Measurements from ENCODE around the gene AATK.

The AATK gene

GRCh38 chr17:81166033-81166492 lies at the start of gene AATK:
TSS of gene AATK (minus strand) at chr17:81166221. CDS start at chr17:81165992, 229 bp downstream.
- no peak for DNase-seq

- no peak for DNase-seq
These were observed 48.0 kb upstream of the AATK start for GRCh38 chr17:81213978-81214377.

- no peak for DNase-seq
These were observed 46.3 kb upstream of the AATK start for GRCh38 chr17:81212365-81212764.

GRCh38 chr17:81210868-81211267 lies 44.8 kb upstream of the AATK start:
- no peak for DNase-seq

GRCh38 chr17:81210466-81210865 lies 44.4 kb upstream of the AATK start:
- DNase-seq: no peak

- no peak for DNase-seq
These were observed 43.1 kb upstream of the AATK start for GRCh38 chr17:81209141-81209540.

GRCh38 chr17:81208651-81209050 lies 42.6 kb upstream of the AATK start:
- DNase-seq: no peak

- no peak for DNase-seq
These were observed 41.9 kb upstream of the AATK start for GRCh38 chr17:81207610-81208581.

- DNase-seq: no peak
These were observed 40.6 kb upstream of the AATK start for GRCh38 chr17:81206657-81207056.

- no peak for DNase-seq
These were observed 40.1 kb upstream of the AATK start for GRCh38 chr17:81206166-81206565.

- DNase-seq: no peak
These were observed 38.6 kb upstream of the AATK start for GRCh38 chr17:81204578-81204977.

GRCh38 chr17:81203136-81203535 lies 37.1 kb upstream of the AATK start:
- no peak for DNase-seq

- DNase-seq: no peak
These were observed 36.3 kb upstream of the AATK start for GRCh38 chr17:81202318-81202717.

- DNase-seq: no peak
These were observed 34.9 kb upstream of the AATK start for GRCh38 chr17:81200695-81201580.

- DNase-seq: no peak
These were observed 34.2 kb upstream of the AATK start for GRCh38 chr17:81200201-81200600.

- DNase-seq: no peak
These were observed 33.4 kb upstream of the AATK start for GRCh38 chr17:81199482-81199830.

- no peak for DNase-seq
These were observed 32.9 kb upstream of the AATK start for GRCh38 chr17:81198826-81199481.

- DNase-seq: no peak
These were observed 31.9 kb upstream of the AATK start for GRCh38 chr17:81197831-81198490.

- no peak for DNase-seq
These were observed 31.4 kb upstream of the AATK start for GRCh38 chr17:81197409-81197795.

- DNase-seq: no peak
These were observed 30.7 kb upstream of the AATK start for GRCh38 chr17:81196505-81197408.

- no peak for DNase-seq
These were observed 30.0 kb upstream of the AATK start for GRCh38 chr17:81195941-81196495.

All from NCI-H1105 (cell line).